Skin epidermis (tissue), 12 donors: Measurements from ENCODE around the gene COA1.
"Not testable (repeated sequence)": the region's sequence is repeated elsewhere in the genome, so short reads cannot be mapped to it uniquely, and the experiment has no call there.

Source experiments
- H3K27ac ChIP-seq, 21 experiments: fragments of 200-600 bp; sonication (generic) in 11 of 21; one replicate each; pipeline ENCODE4 v1.5.0; 2020; ENCODE audit warnings: mild to moderate bottlenecking in 3 of 21, inconsistent platforms in 2 of 21, moderate library complexity in 2 of 21
- H3K4me3 ChIP-seq, 7 experiments: fragments of 200-600 bp; sonication (generic) in 2 of 7; one replicate each; pipeline ENCODE4 v1.5.0; 2020; ENCODE audit warnings: inconsistent platforms in 2 of 7, mild to moderate bottlenecking in 2 of 7, moderate library complexity in 1 of 7

COA1 gene

DNA sequence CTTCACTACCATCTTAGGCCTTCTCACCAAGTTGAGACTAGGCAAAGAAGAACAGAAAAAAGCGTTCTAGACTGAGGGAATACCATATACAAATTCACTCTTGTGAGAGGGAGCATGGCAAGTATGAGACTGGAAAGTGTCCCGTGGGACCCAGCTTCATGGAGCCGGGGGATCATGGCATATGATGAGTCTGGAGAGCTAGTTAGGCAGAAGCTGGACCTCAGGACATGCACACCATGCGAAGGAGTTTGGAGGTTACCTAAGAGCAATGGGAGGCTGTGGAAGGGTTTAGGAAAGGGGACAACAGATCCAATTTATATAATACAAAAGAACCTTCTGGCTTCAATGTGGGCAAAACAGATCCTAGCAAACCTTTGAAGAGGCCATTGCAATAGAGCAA is 112.3 kb downstream of the COA1 start:
- H3K4me3 ChIP-seq: no peak overlapping the region
- no peak overlapping the region for H3K27ac ChIP-seq

DNA sequence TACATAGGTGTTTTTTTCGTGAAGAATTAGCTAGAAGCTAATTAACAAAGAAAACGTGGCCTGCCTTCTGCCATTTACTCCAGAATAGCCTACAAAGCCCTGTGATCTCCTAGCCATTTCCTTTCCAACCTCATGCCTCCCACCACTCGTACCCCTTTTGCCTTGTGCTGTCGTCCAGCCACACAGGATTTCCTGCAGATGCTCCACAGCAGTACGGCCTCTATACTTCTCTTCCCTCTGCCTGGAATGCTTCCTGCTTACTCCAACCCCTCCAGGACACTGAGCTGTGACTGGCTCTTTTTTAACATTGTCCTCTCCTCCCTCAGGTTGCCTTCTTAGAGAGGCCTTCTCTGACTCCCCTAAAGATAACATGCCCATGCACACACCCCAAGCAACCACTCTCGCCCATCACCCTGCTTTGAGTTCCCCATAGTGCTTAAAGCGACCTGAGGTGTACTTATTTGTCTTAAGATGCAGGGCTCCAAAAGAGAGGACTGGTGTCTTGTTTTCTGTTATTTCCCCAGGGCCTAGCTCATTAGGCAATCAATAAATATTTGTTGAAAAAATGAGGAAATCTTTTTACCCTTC is 113.7 kb downstream of the COA1 start:
- no peak overlapping the region for H3K27ac ChIP-seq

DNA sequence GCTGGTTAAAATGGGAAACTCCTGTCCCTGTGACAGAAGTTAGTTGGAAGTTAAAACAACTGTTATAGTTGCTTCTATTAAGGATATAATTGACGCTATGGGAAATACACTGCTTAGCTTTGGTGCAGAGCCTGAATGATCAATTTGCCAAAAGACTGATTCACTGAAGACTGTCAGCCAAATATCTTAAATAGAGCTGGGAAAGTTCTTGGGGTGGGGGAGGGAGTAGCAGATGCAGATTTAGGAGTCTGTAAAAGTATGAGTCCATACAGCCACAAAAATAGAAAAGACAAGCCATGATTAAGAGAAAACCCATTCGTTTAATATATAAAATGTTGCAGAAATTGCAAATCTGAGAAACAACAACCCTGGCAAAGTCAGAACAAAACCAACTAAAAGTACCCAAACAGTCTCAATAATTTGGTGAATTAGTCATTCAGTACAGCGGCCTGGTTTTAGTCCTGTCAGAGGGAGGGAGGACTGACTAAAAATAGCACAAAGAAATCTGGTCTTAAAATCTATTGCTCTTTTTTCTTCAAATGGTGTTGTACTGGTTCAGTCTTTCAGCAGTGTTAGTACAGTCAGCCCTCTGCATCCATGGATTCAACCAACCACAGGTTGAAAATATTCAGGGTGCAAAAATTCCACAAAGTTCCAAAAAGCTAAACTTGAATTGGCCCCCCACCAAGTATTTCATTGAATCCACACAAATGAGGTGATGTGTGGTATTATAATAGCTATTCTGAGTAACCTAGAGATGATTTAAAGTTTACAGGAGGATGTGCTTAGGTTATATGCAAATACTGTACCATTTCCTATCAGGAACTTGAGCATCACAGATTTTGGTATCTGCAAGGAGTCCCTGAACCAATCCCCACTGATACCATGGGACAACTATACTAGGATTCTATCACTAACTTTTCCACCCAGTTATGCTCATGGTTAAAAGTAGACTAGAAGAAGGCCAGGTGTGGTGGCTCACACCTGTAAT is 116.4 kb downstream of the COA1 start:
- H3K27ac ChIP-seq: peak overlapping the region in 9 of 21 experiments; percentile 0 to 72 (median 32)

More for the DNA sequence above, 113.7 kb downstream of the COA1 start:
- H3K4me3 ChIP-seq: no peak overlapping the region

DNA sequence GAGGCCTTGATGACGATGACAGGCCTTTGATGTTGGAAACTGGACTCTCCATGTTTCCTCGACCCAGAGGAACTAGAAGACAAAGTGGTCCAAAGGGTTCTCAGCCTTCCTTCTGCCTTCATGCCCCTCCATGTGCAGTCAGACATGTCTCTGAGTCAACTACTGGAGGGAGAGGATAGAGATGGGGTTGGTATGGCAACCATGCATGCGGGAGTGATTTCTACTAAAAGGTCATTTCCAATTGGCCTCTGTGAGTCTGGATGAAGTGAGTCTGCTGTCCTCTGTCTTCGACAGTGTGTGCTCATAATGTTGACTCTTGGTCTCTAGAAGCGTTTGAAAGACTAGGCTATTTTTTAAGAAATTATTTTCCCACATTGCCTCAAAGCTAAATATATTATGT is 117.2 kb downstream of the COA1 start:
- H3K4me3 ChIP-seq: no peak overlapping the region
- peak overlapping the region in 10 of 21 experiments; percentile 5 to 72 (median 36) for H3K27ac ChIP-seq

More for the DNA sequence above, 116.4 kb downstream of the COA1 start:
- no peak overlapping the region for H3K4me3 ChIP-seq

DNA sequence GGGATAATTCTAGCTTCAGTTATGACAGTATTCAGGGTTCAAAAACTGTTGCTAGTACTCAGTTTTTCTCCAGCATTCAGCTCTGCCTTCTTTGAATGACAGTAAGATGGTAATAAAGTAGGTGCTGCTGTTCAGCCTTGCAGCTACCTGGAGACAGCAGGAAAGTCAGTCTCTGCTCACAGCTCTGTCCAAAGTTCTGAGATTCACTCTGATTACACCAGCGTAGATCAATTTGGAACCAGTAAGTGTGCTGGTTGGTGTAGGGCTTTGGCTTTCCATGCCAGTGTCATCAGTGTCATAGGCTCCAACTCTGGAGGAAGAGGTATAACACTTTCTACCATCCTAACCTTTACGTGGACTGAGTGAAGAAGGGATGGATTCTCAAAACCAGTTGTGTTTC is 120.2 kb downstream of the COA1 start:
- H3K4me3 ChIP-seq: no peak overlapping the region
- no peak overlapping the region for H3K27ac ChIP-seq

DNA sequence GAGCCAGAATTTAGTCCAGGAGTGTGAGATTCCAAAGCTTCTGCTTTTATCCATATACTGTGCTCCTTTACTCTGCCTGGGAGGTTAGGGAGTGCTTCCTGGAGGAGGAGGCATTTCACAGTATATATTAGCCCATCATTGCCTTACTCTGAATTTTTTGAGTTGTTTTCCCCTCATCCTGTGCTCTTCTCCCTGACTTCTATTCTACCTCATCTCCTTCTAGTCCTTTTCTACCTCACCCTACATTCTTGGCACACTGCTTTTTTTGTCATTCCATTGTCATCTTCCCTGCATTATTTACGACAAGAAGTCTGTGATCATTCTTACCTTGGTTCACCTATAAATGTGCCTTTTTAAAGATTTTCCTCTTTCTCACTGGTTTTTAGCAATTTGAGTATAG is 125.1 kb downstream of the COA1 start:
- Histone ChIP-seq H3K4me3 (no peak overlapping the region), H3K27ac (no peak overlapping the region)

DNA sequence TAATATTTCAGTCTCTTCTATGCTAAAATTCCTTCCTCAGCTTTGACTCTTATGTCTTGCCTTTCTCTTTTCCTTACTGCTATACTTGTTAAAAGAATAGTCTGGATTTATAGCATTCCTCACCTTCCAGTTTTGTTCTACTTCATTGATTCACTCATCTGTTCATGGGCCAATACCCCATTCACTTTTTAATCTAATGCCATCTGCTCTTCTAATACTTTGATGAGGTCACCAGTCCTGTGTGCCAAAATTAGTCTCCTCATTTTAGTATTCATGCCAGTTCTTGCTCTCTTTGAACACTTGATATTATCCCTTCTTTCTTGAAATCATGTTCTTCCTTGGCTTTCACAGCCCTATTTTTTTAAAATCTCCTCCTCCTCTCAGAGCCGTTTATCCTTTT is 127.1 kb downstream of the COA1 start:
- H3K27ac ChIP-seq: no peak overlapping the region
- no peak overlapping the region for H3K4me3 ChIP-seq

DNA sequence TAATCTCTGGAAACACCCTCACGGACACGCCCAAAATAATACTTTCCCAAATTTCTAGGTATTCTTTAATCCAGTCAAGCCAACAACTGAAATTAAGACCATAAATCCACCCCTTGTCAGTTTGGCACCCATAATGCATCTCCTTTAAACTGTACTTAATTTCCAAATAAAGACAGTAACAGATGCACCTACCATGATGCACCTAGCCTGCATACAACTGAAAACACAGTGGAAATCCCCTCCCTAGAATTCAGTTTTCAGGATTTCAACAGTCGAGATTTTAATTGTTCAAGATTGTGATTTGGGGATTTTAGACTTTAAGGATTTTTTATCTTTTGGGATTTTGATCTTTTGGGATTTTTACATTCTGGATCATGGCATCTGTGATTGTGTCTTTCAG is 129.3 kb downstream of the COA1 start:
- no peak overlapping the region for H3K4me3 ChIP-seq
- no peak overlapping the region for H3K27ac ChIP-seq

DNA sequence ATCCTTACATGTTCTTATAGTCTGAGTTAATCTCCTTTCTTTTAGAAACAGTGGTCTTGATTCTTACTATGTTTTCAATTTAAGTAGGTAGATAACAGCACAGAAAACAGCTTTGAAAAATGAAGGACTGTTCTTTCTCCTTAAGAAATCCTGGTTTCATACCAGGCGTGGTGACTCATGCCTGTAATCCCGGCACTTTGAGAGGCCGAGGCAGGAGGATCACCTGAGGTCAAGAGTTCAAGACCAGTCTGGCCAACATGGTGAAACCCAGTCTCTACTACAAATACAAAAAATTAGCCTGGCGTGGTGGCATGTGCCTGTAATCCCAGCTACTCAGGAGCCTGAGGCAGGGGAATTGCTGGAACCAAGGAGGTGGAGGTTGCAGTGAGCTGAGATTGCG is 132.9 kb downstream of the COA1 start:
- H3K4me3 ChIP-seq, H3K27ac ChIP-seq: not testable (repeated sequence)

DNA sequence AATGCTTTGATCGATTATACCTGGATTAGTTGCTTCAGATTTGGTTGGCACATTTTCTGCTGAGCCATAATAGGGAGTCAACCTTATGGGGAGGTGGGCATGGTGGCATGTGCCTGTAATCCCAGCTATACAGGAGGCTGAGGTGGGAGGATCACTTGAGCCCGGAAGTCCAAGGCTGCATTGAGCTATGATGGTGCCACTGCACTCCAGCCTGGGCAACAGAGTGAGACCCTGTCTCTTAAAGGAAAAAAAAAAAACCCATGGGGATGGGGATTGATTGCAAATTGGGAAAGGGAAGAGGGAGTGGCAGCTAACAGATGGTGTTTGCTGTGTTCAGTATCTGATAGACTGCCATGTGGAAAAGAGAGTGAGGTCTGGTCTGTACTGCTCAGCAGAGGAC is 135.3 kb downstream of the COA1 start:
- H3K4me3 ChIP-seq: no peak overlapping the region
- no peak overlapping the region for H3K27ac ChIP-seq

DNA sequence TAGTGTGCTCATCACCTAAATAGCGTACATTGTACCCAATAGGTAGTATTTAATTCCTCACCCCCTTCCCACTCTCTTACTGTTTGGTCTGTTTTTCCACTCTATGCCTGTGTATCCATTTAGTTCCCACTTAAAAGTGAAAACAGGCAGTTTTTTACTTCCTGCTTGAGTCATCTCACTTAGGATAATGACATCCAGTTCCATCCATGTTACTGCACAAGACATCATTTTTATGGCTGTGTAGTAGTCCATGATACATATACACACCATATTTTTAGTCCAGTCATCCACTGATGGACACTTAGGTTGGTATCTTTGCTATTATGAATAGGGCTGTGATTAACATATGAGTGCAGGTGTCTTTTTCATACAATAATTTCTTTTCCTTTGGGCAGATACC is 136.3 kb downstream of the COA1 start:
- Histone ChIP-seq H3K4me3 (no peak overlapping the region), H3K27ac (no peak overlapping the region)

DNA sequence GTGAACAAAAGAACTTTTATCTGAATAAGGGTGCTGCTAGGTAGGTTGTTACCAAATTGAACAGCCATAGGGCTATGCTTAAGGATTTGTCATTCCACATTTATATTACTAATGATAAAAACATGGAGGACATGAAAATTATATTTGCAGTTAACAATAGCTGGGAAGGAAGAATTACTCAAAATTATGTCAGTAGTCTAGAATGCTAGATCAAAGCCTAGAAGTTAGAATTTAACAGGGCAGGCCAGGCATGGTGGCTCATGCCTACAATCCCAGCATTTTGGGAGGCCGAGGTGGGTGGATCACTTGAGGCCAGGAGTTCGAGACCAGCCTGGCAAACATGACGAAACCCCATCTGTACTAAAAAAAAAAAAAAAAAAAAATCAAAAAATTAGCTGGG is 137.0 kb downstream of the COA1 start:
- H3K27ac ChIP-seq: peak overlapping the region in 1 of 21 experiments; percentile 56
- H3K4me3 ChIP-seq: no peak overlapping the region

DNA sequence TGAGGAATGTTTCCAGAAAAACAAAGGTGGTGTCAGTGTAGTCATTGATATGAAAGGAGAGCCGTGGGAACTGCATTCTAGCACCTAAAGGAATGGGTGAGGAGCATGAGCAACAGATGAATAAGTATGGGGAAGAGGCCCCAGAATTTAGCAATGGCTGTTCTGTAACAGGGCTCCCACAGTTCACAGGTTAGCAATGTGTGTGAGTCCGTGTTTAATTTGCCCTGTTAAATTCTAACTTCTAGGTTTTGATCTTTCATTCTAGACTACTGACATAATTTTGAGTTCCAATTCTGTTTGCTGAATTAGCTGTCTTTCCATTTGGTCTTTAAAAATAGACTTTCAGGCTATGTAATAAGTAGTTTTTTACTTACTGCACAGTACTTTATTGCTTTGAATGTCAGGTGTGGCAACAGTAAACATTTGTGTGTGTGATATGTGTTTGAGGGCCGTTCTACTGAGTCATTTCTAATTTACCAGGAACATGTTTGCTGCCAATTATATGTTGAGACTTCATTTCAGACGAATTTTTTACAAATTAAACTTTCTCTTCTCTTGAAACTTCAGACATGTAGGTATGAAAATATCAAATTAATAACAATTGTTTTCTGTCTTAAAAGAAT is 137.7 kb downstream of the COA1 start:
- Histone ChIP-seq H3K27ac (peak overlapping the region in 3 of 21 experiments; percentile 8 to 56 (median 15)), H3K4me3 (no peak overlapping the region)

DNA sequence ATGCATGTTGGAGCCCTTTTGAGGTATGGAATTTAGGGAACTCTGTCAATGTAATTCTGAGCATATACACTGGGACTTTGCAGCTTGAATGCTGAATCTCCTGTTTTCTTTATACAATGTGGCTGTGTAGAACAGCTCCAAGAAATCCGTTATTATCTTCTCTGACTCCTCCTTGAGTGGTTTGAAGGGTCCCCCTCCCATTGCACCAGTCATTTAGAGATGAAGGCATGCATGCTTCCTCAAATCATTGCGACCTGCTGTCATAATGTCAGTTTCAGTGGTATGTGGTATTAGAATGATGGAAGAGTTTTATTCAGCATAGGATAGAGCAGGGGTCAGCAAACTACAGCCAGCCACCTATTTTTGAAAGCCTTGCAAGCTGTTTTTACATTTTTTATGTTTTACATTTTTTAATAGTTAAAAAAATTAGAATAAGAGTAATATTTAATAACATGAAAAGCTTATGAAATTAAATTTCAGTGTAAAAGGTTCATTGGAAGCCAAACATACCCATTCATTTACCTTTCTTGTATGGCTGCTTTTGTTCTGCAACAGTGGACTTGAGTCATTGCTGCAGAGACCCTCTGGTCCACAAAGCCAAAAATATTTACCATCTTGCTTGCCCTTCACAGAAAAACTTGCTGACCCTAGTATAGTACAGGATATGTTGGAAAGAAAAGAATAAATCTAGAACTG is 138.3 kb downstream of the COA1 start:
- Histone ChIP-seq H3K4me3 (no peak overlapping the region), H3K27ac (peak overlapping the region in 1 of 21 experiments; percentile 56)

DNA sequence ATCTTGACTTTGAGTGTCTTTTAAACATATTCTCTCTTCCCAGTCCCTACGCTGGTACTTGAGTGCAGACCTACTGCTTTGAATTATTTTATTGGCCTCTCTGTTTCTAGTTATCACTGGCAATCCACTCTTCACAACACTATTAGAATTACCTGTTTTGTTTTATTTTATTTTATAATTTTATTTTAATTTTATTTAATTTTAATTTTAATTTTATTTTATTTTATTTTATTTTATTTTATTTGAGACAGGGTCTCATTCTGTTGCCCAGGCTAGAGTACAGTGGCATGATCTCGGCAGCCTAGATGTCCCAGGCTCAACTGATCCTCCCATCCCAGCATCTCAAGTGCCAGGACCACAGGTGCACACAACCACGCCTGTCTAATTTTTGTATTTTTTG is 139.6 kb downstream of the COA1 start:
- no peak overlapping the region for H3K27ac ChIP-seq
- H3K4me3 ChIP-seq: no peak overlapping the region
